HEK293T (cell line): ENCODE measurements around the gene SLC2A13.
"Not testable (repeated sequence)": the region's sequence is repeated elsewhere in the genome, so short reads cannot be mapped to it uniquely, and the experiment has no call there.

Source experiments
- CTCF ChIA-PET: fragments of 350-600 bp; formaldehyde crosslinking; extraction: SDS; loops from one replicate; lab custom pipeline; 2021; ENCODE audit warnings: antibody characterized with exemption, inconsistent platforms; lab: Yijun Ruan, JAX
- POLR2A ChIA-PET: fragments of 350-600 bp; formaldehyde crosslinking; extraction: SDS; loops from one replicate; lab custom pipeline; 2020; ENCODE audit warnings: antibody characterized with exemption, inconsistent platforms; lab: Yijun Ruan, JAX
- DNase-seq: peaks from one replicate; pipeline ENCODE4 v3.0.0; 2012; ENCODE audit warnings: mixed read lengths; ENCODE audit errors: extremely low spot score
- ARNT ChIP-seq: fragments of 450-650 bp; IDR thresholded peaks from 2 replicates; pipeline ENCODE4 v1.6.1; 2017; ENCODE audit warnings: mild to moderate bottlenecking
- BHLHE40 ChIP-seq: fragments of 450-650 bp; IDR thresholded peaks from 2 replicates; pipeline ENCODE4 v1.6.1; 2016; ENCODE audit warnings: mild to moderate bottlenecking, moderate library complexity, borderline replicate concordance
- CTBP1 ChIP-seq: fragments of 450-650 bp; IDR thresholded peaks from 2 replicates; pipeline ENCODE4 v1.6.1; 2016; ENCODE audit warnings: borderline replicate concordance
- ELF4 ChIP-seq: fragments of 450-650 bp; IDR thresholded peaks from 2 replicates; pipeline ENCODE4 v1.6.1; 2017; ENCODE audit warnings: antibody characterized with exemption
- FOXA1 ChIP-seq: fragments of 450-650 bp; IDR thresholded peaks from 2 replicates; pipeline ENCODE4 v1.6.1; 2016; ENCODE audit warnings: mild to moderate bottlenecking
- FOXM1 ChIP-seq: fragments of 450-650 bp; IDR thresholded peaks from 2 replicates; pipeline ENCODE4 v1.6.1; 2017; ENCODE audit warnings: mild to moderate bottlenecking, borderline replicate concordance
- HDGF ChIP-seq: fragments of 450-650 bp; IDR thresholded peaks from 2 replicates; pipeline ENCODE4 v1.6.1; 2017; ENCODE audit warnings: antibody characterized with exemption, borderline replicate concordance
- L3MBTL2 ChIP-seq: fragments of 450-650 bp; conservative IDR thresholded peaks from 2 replicates; pipeline ENCODE4 v1.6.1; 2016; ENCODE audit warnings: mild to moderate bottlenecking
- LEF1 ChIP-seq: fragments of 450-650 bp; IDR thresholded peaks from 2 replicates; pipeline ENCODE4 v1.6.1; 2017; ENCODE audit warnings: mild to moderate bottlenecking, borderline replicate concordance
- NFRKB ChIP-seq: fragments of 450-650 bp; IDR thresholded peaks from 2 replicates; pipeline ENCODE4 v1.6.1; 2016; ENCODE audit warnings: mild to moderate bottlenecking, moderate library complexity
- PKNOX1 ChIP-seq: fragments of 450-650 bp; IDR thresholded peaks from 2 replicates; pipeline ENCODE4 v1.6.1; 2016
- SP1 ChIP-seq: fragments of 450-650 bp; IDR thresholded peaks from 2 replicates; pipeline ENCODE4 v1.6.1; 2017
- SUZ12 ChIP-seq: fragments of 450-650 bp; IDR thresholded peaks from 2 replicates; pipeline ENCODE4 v1.6.1; 2016; ENCODE audit warnings: mild to moderate bottlenecking
- TARDBP ChIP-seq: fragments of 450-650 bp; IDR thresholded peaks from 2 replicates; pipeline ENCODE4 v1.6.1; 2016
- ZNF384 ChIP-seq: fragments of 450-650 bp; IDR thresholded peaks from 2 replicates; pipeline ENCODE4 v1.6.1; 2016

Gene SLC2A13

GRCh38 chr12:40058721-40059190, 47.1 kb downstream of the SLC2A13 start:
- POLR2A ChIA-PET = no interaction called here
- CTCF ChIA-PET = no interaction called here
- TF ChIP-seq HDGF (no peak), L3MBTL2 (no peak), FOXM1 (no peak), ELF4 (no peak), FOXA1 (no peak), BHLHE40 (no peak), NFRKB (no peak), SP1 (no peak), ZNF384 (no peak), PKNOX1 (no peak), ARNT (no peak), SUZ12 (no peak), CTBP1 (no peak)
- DNase-seq = no peak

- POLR2A ChIA-PET = no interaction called here
- no peak for DNase-seq
- CTCF ChIA-PET = interaction anchor here (1.3 kb wide), 1 partner anchor 45 kb away, joined by 4 read pairs; no protein-coding TSS in a partner anchor
- TF ChIP-seq CTBP1 (peak; percentile 74; the same call in 1 of the 2 replicates), PKNOX1 (peak; percentile 76), L3MBTL2 (no peak)
These were observed 49.5 kb downstream of the SLC2A13 start for GRCh38 chr12:40056373-40056772.

GRCh38 chr12:40055776-40056175, 50.1 kb downstream of the SLC2A13 start:
- DNase-seq = no peak
- ChIA-PET CTCF (interaction anchor here (1.3 kb wide), 1 partner anchor 45 kb away, joined by 4 read pairs; no protein-coding TSS in a partner anchor), POLR2A (no interaction called here)

GRCh38 chr12:40055228-40055579, 50.7 kb downstream of the SLC2A13 start:
- ChIA-PET POLR2A (no interaction called here), CTCF (interaction anchor here (1.2 kb wide), 1 partner anchor 51 kb away, joined by 3 read pairs; the partner anchor contains the start of gene SLC2A13)
- DNase-seq = no peak
- TF ChIP-seq CTBP1 (no peak), LEF1 (no peak), BHLHE40 (no peak)

More at GRCh38 chr12:40055776-40056175, 50.1 kb downstream of the SLC2A13 start:
- TF ChIP-seq PKNOX1 (no peak), ARNT (no peak), SUZ12 (no peak), TARDBP (no peak), L3MBTL2 (no peak), FOXA1 (no peak), ZNF384 (no peak), LEF1 (no peak), CTBP1 (no peak), BHLHE40 (no peak), ELF4 (no peak), NFRKB (no peak), SP1 (no peak)

GRCh38 chr12:40054555-40055227, 51.2 kb downstream of the SLC2A13 start:
- TF ChIP-seq TARDBP (no peak), BHLHE40 (no peak), PKNOX1 (peak; percentile 63), FOXA1 (no peak)
- DNase-seq = no peak
- POLR2A ChIA-PET = no interaction called here
- CTCF ChIA-PET = interaction anchor here (1.2 kb wide), 1 partner anchor 52 kb away, joined by 3 read pairs; the partner anchor contains the start of gene SLC2A13

- TF ChIP-seq CTBP1 = no peak
- ChIA-PET CTCF (no interaction called here), POLR2A (no interaction called here)
- DNase-seq = no peak
These were observed 56.6 kb downstream of the SLC2A13 start for GRCh38 chr12:40049268-40049667.

- POLR2A ChIA-PET, CTCF ChIA-PET, DNase-seq: not testable (repeated sequence)
These were observed 58.9 kb downstream of the SLC2A13 start for GRCh38 chr12:40047002-40047401.
